IPS DF 6.9 (cell line): Measurements from ENCODE around the gene GPRIN2.

ENCODE experiments used
- DNase-seq: peaks from one replicate; pipeline ENCODE4 v3.0.0-alpha.2; 2013; ENCODE audit warnings: low read depth, low spot score
- H3K27ac ChIP-seq: one replicate; pipeline ENCODE4 v1.5.1; 2013; ENCODE audit warnings: low read length, control low read depth
- H3K27me3 ChIP-seq: 2 replicates; pipeline ENCODE4 v1.6.1; 2013; ENCODE audit warnings: mild to moderate bottlenecking, low read length; ENCODE audit not compliant: control insufficient read depth, insufficient read depth
- H3K36me3 ChIP-seq: 2 replicates; pipeline ENCODE4 v1.6.1; 2013; ENCODE audit warnings: low read length; ENCODE audit not compliant: control insufficient read depth, insufficient read depth
- H3K4me1 ChIP-seq: 2 replicates; pipeline ENCODE4 v1.6.1; 2013; ENCODE audit warnings: low read length; ENCODE audit not compliant: control insufficient read depth, insufficient read depth
- H3K4me3 ChIP-seq: 2 replicates; pipeline ENCODE4 v1.5.1; 2013; ENCODE audit warnings: mild to moderate bottlenecking, low read length
- H3K9me3 ChIP-seq: 2 replicates; pipeline ENCODE4 v1.6.1; 2013; ENCODE audit warnings: low read length, inconsistent platforms; ENCODE audit not compliant: control insufficient read depth, insufficient read depth
- WGBS: extraction: QIAGEN DNeasy Blood & Tissue Kit; methylation state at CpG from one replicate; pipeline ENCODE4 v1.1.7; 2013; ENCODE audit warnings: mixed read lengths, missing lambda C conversion rate; ENCODE audit not compliant: insufficient read length, insufficient coverage; 5-methylcytosine and 5-hydroxymethylcytosine counted together

GPRIN2 gene

DNA sequence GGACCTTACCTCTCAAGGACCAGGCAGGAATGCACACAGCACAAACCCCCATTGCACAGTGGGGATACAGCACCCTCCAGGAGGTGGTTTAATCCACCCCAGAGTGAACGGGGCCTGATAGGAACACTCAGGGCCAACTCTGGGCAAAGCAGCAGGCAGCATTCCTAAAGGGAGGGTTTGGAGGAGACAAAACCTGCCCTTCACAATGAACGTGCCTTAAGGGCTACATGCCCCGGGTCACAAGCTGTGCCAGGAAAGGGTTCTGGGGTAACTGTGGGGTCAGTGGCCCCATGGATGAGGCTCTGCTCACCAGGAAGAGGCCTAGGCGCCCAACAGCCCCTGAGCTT is 1.1 kb downstream of the GPRIN2 start:
- H3K27me3 ChIP-seq = no peaks in the 10 kb centered on the region
- no CpG with 5 or more reads among the region's 4 CpGs for WGBS
- no peaks in the 10 kb centered on the region for H3K9me3 ChIP-seq
- no peak overlapping the region for H3K27ac ChIP-seq
- H3K4me1 ChIP-seq = peaks cover 12% of the 10 kb centered on the region
- peak overlapping the region; percentile 63; the same call in 1 of the 2 replicates for H3K4me3 ChIP-seq
- H3K36me3 ChIP-seq = peaks cover 11% of the 10 kb centered on the region
- no peak for DNase-seq

DNA sequence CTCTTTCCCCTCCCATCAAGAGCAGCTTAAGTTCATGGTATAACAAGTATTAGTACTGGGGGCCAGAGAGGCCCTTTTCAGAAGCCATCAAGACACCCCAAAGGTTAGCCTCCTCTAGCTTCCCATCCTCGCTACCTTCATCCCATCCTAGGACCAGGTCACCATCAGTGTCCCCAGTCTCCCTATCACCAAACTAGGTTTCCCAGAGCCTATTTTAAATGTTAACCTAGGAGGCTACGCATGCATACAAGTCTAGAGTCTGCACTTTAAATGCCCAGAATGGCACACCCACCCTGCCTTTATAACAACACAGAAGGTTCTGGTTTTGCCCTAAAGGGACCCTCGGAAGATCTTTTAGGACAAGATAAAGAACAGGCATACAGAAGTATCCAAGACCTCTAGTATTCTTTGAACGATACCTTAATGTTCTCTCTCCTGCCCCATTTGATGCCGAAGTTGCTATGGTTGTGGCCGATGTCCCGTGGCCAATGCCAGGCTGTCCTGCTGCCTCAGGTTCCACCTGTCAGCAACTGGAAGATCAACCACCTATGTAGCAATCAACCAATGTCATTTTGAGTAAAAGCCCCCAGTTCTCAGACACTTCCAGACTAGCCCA is 2.2 kb downstream of the GPRIN2 start:
- peaks cover 12% of the 10 kb centered on the region for H3K4me1 ChIP-seq
- no peak for DNase-seq
- no peak overlapping the region for H3K27ac ChIP-seq
- no peaks in the 10 kb centered on the region for H3K9me3 ChIP-seq
- H3K27me3 ChIP-seq = no peaks in the 10 kb centered on the region
- no peak overlapping the region for H3K4me3 ChIP-seq
- peaks cover 21% of the 10 kb centered on the region for H3K36me3 ChIP-seq
- WGBS = no CpG with 5 or more reads among the region's 7 CpGs

DNA sequence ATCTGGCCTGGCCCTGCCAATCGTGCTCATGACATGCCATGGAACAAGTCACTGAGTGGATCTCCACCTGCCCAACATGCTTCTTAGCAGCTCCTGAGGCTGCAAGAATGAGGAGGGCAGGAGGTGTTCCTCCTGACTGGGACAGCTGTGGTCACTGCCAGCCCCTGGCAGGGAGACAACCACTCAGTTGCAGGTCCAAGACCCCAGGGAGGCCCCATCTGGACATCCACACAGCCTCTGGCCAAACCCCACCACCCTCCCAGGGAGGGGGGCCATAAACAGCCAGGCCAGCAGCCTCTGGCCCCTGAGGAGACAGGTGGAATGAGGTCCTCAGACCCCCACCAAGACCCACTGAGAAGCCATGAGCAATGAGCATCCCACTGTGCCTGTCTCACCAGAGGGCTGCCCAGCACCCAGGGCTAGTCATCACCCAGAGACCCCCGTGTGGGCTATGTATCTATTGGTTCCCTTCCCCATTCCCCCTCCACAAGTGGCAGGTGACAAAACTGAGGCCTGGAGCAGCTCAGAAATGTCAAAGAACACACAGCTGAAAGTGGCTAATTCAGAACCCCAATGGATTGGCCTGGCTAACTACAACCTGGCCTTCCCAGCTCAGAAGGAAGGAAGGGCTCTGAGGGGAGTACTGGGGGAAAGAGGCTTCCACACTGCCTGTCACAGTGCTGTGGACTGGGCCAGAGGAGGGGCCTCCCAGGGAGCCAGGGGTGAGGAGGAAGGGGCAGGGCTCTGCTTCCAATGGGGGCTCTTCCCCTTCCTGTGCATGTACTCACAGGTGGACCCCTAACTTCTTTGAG is 3.0 kb downstream of the GPRIN2 start:
- Histone ChIP-seq H3K4me1 (peaks cover 12% of the 10 kb centered on the region), H3K27ac (no peak overlapping the region), H3K9me3 (no peaks in the 10 kb centered on the region), H3K27me3 (no peaks in the 10 kb centered on the region), H3K36me3 (peaks cover 22% of the 10 kb centered on the region), H3K4me3 (no peak overlapping the region)
- DNase-seq = no peak
- no CpG with 5 or more reads among the region's 2 CpGs for WGBS

DNA sequence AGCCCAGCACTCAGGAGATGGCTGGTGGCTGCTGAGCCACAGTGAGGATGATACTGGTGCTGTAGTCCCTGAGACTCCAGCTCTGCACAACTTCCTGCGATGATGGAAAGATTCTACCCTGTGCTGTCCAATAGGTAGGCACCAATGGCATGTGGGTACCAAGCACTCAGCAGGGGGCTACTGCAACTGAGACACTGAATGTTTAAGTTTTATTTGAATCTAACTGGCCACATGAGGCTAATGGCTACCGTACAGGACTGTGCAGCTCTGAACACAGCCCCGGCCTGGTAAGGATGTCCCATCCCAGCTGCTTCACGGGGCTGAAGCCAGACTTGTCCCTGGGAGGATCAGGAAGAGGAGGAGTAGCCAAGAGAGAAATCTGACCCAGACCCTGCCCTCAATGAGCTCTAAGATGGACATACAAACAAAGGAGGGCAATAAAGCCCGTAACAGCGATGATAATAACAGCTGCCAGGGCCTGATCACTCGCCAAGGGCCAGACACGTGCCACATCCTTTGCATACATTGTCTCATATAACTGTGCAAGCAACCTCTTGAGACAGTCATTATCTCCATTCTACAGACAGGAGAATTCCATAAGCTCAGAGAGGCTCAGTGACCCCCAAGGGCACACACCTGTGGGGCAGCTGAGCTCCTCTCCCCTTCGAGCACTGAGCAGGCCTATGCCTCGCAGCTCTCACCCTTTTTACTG is 3.8 kb downstream of the GPRIN2 start:
- no peak for DNase-seq
- no peaks in the 10 kb centered on the region for H3K9me3 ChIP-seq
- no peak overlapping the region for H3K27ac ChIP-seq
- no peaks in the 10 kb centered on the region for H3K27me3 ChIP-seq
- no CpG with 5 or more reads among the region's 10 CpGs for WGBS
- no peak overlapping the region for H3K4me3 ChIP-seq
- H3K4me1 ChIP-seq = peaks cover 12% of the 10 kb centered on the region
- H3K36me3 ChIP-seq = peaks cover 22% of the 10 kb centered on the region

DNA sequence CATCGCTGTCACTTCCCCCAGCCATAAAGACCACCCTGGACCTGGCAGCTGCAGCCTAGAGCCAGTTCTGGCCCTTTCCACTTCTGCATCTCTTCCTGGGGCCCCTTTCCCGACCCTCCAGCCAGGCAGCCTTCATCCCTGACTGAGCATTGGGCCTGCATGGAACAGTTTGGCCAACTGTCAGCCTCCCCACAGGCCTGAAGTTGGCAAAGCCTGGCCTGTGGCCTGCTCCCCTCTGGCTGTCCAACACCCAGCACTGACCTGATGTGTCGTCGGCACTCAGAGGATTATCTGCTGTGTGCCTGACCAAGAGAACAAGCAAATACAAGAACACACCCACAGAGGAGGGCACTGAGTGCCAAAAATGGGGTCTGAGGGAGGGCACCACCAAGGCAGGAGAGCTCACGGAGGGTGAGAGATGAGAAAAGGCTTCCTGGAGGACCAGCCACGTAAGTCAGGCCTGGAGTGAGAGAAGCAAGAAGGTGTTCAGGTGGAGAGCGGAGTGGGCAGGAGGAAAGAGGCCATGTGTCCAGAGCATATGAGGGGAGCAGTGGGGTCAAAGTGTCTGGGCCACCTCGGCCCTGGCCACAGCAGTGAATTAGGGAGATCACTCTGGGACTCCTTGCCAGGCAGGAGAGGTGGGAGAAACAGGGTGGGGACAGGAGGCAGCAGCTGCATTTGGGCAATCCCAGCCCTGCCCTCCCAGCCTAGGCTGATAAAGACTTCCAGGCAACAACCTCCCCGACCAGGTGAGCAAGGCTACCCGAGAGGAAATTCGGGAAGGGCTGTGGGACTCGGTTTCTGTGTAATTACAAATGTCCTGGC is 4.5 kb downstream of the GPRIN2 start:
- no peak for DNase-seq
- peaks cover 6% of the 10 kb centered on the region for H3K4me1 ChIP-seq
- WGBS = no CpG with 5 or more reads among the region's 12 CpGs
- H3K4me3 ChIP-seq = no peak overlapping the region
- peaks cover 22% of the 10 kb centered on the region for H3K36me3 ChIP-seq
- no peaks in the 10 kb centered on the region for H3K9me3 ChIP-seq
- no peak overlapping the region for H3K27ac ChIP-seq
- no peaks in the 10 kb centered on the region for H3K27me3 ChIP-seq

DNA sequence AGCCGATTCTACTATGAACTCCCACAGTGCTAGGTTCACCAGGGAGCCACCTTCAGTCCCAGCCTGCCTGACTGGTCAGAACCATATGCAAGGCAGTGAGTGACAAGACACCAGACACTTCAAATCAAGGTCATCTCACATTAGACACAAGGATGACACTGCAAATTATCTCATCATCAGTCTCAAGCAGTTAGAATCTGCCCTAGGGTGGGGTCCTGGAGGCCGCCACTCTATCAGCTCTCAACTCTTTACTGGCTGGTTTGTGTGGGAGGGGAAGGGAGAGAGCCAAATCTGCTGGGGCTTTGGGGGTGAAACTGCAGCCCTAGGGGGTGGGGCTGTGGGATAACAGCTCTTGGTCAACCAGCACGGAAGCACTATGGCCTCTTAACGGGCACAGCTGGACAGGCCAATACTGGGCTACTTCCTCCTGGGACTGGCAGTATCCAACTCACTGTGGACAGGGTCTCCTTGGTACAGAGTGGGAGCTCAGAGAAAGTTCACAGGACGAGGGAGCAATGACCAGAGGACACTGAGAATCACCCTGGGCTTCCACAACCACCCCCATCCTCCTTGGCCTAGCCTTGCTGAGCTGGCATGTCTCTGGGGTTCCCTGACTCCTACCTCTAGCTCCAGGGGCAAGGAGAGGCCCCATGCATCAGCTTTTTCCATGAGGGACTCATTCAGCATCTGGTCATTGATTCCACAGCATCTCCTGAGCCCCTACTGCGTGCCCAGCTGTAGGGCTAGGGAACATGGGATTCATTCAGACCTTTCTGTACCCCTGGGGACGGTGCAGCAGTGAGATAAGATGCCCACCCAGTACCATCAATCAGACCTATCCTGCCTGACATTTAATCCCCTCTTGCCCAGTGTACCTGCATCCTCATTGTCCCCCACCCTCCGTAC is 5.4 kb downstream of the GPRIN2 start:
- H3K9me3 ChIP-seq = no peaks in the 10 kb centered on the region
- no CpG with 5 or more reads among the region's 8 CpGs for WGBS
- DNase-seq = no peak
- H3K27me3 ChIP-seq = no peaks in the 10 kb centered on the region
- no peak overlapping the region for H3K27ac ChIP-seq
- peaks cover 22% of the 10 kb centered on the region for H3K36me3 ChIP-seq
- H3K4me1 ChIP-seq = peaks cover 6% of the 10 kb centered on the region
- no peak overlapping the region for H3K4me3 ChIP-seq

DNA sequence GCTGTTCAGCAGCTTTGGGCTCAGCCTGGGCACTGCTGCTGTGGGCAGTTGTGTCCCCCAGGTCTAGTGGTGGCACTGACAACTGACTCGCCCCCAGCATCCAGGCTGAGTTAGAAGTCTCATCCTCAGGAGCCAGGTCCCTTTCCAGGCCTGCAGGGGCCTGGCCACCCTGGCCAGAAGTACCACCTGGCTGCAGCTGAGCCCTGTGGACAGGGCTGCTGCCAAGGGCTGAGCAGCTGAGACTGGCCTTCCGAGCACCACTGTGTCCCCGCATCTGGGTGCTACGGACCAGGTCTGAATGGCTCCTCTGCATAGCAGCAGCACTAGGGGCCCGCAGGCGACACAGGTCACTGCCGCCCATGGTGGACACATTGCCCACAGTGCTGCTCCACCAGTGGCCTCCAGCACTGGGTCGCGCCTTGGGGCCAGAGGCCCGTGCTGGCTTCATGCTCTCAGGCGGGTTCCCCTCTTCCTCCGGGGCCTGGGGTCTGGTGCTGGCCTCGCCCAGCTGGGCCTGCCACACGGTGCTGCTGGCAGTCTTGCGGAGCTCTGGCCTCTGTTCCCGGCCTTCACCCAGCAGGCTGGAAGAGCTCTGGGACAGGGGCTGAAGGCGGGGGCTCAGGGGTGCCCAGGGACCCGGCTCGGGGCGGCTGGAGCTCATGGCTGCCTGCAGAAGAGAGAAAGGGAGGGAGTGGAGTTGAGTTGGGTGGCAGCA is 6.2 kb downstream of the GPRIN2 start:
- H3K9me3 ChIP-seq = no peaks in the 10 kb centered on the region
- no peaks in the 10 kb centered on the region for H3K27me3 ChIP-seq
- H3K27ac ChIP-seq = no peak overlapping the region
- no peak overlapping the region for H3K4me3 ChIP-seq
- peaks cover 2% of the 10 kb centered on the region for H3K4me1 ChIP-seq
- no peak for DNase-seq
- peaks cover 22% of the 10 kb centered on the region for H3K36me3 ChIP-seq
- no CpG with 5 or more reads among the region's 20 CpGs for WGBS

DNA sequence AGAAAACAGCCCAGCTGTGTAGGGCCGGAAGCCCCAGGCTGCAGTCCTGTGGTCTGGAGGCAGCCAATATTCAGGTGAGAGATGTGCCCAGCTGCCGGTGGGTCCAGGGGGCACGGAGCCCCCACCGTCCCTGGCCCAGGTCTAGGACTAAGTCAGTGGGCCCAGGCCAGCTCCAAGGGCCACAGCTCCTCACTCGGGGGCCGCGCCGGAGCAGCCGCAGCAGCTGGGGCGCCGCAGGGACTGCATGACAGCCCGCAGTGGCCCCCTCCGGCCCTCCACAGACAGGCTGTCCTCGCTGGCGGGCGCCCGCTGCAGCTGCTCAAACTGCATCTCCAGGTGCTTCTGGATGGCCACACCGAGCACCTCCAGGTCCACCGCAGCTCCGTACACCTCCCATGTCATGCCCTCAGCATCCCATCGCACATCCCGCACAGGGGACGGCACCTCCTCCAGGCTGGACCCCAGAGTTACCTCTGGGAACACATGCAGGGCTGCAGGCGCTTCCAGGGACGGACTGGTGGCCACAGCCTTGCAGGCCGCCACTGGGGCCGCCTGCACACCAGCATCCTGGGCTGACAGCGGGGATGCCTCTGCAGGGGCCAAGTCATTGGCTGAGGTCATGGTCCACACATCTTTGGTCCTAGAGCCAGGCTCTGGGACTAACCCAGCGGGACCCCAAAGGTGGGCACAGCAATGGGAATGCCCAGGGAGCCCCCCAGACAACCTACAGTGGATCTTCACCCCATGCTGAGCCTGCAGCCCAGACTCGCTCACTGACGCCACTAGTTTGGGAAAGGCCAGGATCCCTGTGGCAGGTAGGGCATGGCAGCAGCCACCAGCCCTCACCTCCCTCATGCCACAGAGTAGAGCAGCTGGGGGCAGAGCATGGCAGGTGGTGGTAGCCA is 7.0 kb downstream of the GPRIN2 start:
- DNase-seq = no peak
- Histone ChIP-seq H3K27ac (no peak overlapping the region), H3K27me3 (no peaks in the 10 kb centered on the region), H3K4me3 (no peak overlapping the region), H3K36me3 (peaks cover 22% of the 10 kb centered on the region), H3K4me1 (peaks cover 3% of the 10 kb centered on the region), H3K9me3 (no peaks in the 10 kb centered on the region)
- no CpG with 5 or more reads among the region's 31 CpGs for WGBS
